Smooth muscle cell (in vitro differentiated cells): ENCODE measurements around the gene SIL1. TPM values are rescaled to one million over a fixed set of nuclear protein-coding genes. Genes with fewer than 3 reads are reported as not detected.

Source experiments
- DNase-seq: peaks from one replicate; lab custom pipeline; 2025; ENCODE audit not compliant: unreplicated experiment; lab: John Stamatoyannopoulos, UW
- H2AFZ ChIP-seq: fragments of 200-600 bp; sonication (generic); 2 replicates; pipeline ENCODE4 v1.6.0; 2016; ENCODE audit warnings: antibody characterized with exemption, low read depth, mild to moderate bottlenecking
- H3F3A ChIP-seq: fragments of 200-600 bp; sonication (generic); 2 replicates; pipeline ENCODE4 v1.6.0; 2017; ENCODE audit warnings: antibody characterized with exemption, low read depth
- H3K27ac ChIP-seq: fragments of 200-600 bp; sonication (generic); 2 replicates; pipeline ENCODE4 v1.5.1; 2016; ENCODE audit warnings: low read depth, mild to moderate bottlenecking
- H3K27me3 ChIP-seq: fragments of 200-600 bp; sonication (generic); 2 replicates; pipeline ENCODE4 v1.6.1; 2016; ENCODE audit warnings: low read depth, mild to moderate bottlenecking
- H3K36me3 ChIP-seq: fragments of 200-600 bp; sonication (generic); 2 replicates; pipeline ENCODE4 v1.5.1; 2016; ENCODE audit warnings: low read depth
- H3K4me1 ChIP-seq: fragments of 200-600 bp; sonication (generic); 2 replicates; pipeline ENCODE4 v1.5.1; 2016; ENCODE audit warnings: low read depth
- H3K4me2 ChIP-seq: fragments of 200-600 bp; sonication (generic); 2 replicates; pipeline ENCODE4 v1.6.0; 2016; ENCODE audit warnings: mild to moderate bottlenecking
- H3K4me3 ChIP-seq: fragments of 200-600 bp; sonication (generic); 2 replicates; pipeline ENCODE4 v1.5.1; 2016; ENCODE audit warnings: mild to moderate bottlenecking
- H3K79me2 ChIP-seq: fragments of 200-600 bp; sonication (generic); 2 replicates; pipeline ENCODE4 v1.6.0; 2016; ENCODE audit warnings: low read depth, mild to moderate bottlenecking
- H3K9ac ChIP-seq: fragments of 200-600 bp; sonication (generic); 2 replicates; pipeline ENCODE4 v1.6.0; 2016; ENCODE audit warnings: low read depth
- H3K9me3 ChIP-seq: fragments of 200-600 bp; sonication (generic); replicated peaks from 2 replicates; pipeline ENCODE4 v1.5.1; 2016; ENCODE audit warnings: low read depth
- H4K20me1 ChIP-seq: fragments of 200-600 bp; sonication (generic); 2 replicates; pipeline ENCODE4 v1.6.0; 2016; ENCODE audit warnings: low read depth
- WGBS: methylation state at CpG from one replicate; pipeline ENCODE4 v1.1.7; 2016; ENCODE audit warnings: low lambda C conversion rate; 5-methylcytosine and 5-hydroxymethylcytosine counted together
- polyA plus RNA-seq: library from polyadenylated mRNA; unstranded; fragments of >200 nt; fragmentation: Nextera tagmentation; extraction: Ambion mirVana; gene quantifications from 2 replicates; pipeline ENCODE4 v1.2.1, GENCODE V29; 2016
- total RNA-seq: library from RNA; depleted of rRNA; stranded (reverse); fragments of >200 nt; gene quantifications from 2 replicates; pipeline ENCODE4 v1.2.3, GENCODE V29; 2014
- TF ChIP-seq, protein P1 (sequence below): fragments of 200-600 bp; sonication (generic); IDR thresholded peaks from 2 replicates; pipeline ENCODE4 v1.5.1; 2017; ENCODE audit warnings: borderline replicate concordance, mild to moderate bottlenecking, antibody characterized with exemption; ENCODE audit not compliant: insufficient read depth, poor library complexity, severe bottlenecking

SIL1 gene
- total and polyA plus RNA-seq, 2 experiments from 2014 or later: 45.5 to 119 TPM

DNA sequence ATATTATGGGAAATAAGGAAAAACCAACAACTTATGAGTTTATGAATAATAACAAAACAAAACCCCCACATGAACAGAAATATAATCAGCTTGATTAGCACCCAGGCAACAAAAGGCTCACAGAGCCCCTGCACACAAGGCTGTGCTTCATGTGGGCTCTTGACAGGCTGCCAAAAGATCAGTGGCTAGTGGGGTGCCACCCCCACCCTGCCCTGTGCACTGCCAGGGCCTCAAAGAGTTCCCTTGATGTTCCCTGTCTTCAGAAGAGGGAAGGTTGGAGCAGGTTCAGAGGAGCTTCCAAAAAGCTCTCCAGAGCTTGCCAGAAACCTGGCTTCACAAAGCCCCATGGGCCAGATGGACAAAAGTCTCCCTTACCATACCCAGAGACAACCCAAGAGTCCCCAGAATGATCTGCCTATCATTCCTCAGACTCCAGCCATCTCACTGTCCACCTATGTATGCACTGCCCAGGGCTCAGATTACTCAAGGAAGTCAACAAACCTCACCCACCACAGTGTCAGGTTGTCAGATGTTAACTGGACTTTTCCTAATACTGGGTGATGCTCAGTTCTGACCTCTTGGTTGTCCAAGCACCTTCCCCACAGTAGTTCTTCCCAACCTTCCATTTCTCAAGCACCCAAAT, 87.5 kb downstream of the SIL1 start:
- Histone ChIP-seq H3K36me3 (no peaks in the 10 kb centered on the region), H2AFZ (no peak overlapping the region)
- no peak for DNase-seq

GRCh38 chr5:139108063-139108824, 89.9 kb downstream of the SIL1 start:
- Histone ChIP-seq H3K4me3 (no peak overlapping the region), H2AFZ (no peak overlapping the region), H3F3A (no peaks in the 10 kb centered on the region), H3K9me3 (no peaks in the 10 kb centered on the region), H4K20me1 (peaks cover 9% of the 10 kb centered on the region), H3K27ac (peak overlapping the region; percentile 22), H3K79me2 (no peaks in the 10 kb centered on the region), H3K4me1 (peaks cover 32% of the 10 kb centered on the region), H3K4me2 (peak overlapping the region; percentile 58), H3K27me3 (no peaks in the 10 kb centered on the region), H3K36me3 (no peaks in the 10 kb centered on the region), H3K9ac (no peak overlapping the region)
- WGBS: 65% methylated on average over 10 of the region's 10 CpGs
- TF ChIP-seq, protein P1, sequence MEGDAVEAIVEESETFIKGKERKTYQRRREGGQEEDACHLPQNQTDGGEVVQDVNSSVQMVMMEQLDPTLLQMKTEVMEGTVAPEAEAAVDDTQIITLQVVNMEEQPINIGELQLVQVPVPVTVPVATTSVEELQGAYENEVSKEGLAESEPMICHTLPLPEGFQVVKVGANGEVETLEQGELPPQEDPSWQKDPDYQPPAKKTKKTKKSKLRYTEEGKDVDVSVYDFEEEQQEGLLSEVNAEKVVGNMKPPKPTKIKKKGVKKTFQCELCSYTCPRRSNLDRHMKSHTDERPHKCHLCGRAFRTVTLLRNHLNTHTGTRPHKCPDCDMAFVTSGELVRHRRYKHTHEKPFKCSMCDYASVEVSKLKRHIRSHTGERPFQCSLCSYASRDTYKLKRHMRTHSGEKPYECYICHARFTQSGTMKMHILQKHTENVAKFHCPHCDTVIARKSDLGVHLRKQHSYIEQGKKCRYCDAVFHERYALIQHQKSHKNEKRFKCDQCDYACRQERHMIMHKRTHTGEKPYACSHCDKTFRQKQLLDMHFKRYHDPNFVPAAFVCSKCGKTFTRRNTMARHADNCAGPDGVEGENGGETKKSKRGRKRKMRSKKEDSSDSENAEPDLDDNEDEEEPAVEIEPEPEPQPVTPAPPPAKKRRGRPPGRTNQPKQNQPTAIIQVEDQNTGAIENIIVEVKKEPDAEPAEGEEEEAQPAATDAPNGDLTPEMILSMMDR: no peak
- no peak for DNase-seq

More for the DNA sequence above, 87.5 kb downstream of the SIL1 start:
- H3K9me3 ChIP-seq: no peaks in the 10 kb centered on the region
- H3K27ac ChIP-seq: no peak overlapping the region
- H3F3A ChIP-seq: no peaks in the 10 kb centered on the region
- H3K27me3 ChIP-seq: no peaks in the 10 kb centered on the region
- no peak overlapping the region for H3K4me3 ChIP-seq
- no peak overlapping the region for H3K9ac ChIP-seq
- H3K4me1 ChIP-seq: peaks cover 19% of the 10 kb centered on the region
- no peaks in the 10 kb centered on the region for H3K79me2 ChIP-seq
- peaks cover 4% of the 10 kb centered on the region for H4K20me1 ChIP-seq
- no peak overlapping the region for H3K4me2 ChIP-seq
- TF ChIP-seq, protein P1: no peak

- Histone ChIP-seq H3K9ac (no peak overlapping the region), H4K20me1 (peaks cover 9% of the 10 kb centered on the region), H3F3A (no peaks in the 10 kb centered on the region), H3K4me3 (no peak overlapping the region), H2AFZ (no peak overlapping the region), H3K4me2 (no peak overlapping the region), H3K36me3 (no peaks in the 10 kb centered on the region), H3K27ac (no peak overlapping the region), H3K27me3 (no peaks in the 10 kb centered on the region), H3K79me2 (no peaks in the 10 kb centered on the region), H3K9me3 (no peaks in the 10 kb centered on the region), H3K4me1 (peaks cover 32% of the 10 kb centered on the region)
- DNase-seq: no peak
- WGBS: 70% methylated on average over 15 of the region's 15 CpGs
- TF ChIP-seq, protein P1: no peak
Measured at GRCh38 chr5:139105621-139106071, 92.5 kb downstream of the SIL1 start.
